GM12878 (cell line): ENCODE data around the gene BTBD19. TPM values are rescaled to one million over a fixed set of nuclear protein-coding genes. Genes with fewer than 3 reads are reported as not detected.

Experiments
- ATAC-seq: fragments of 200-7000 bp; cut with Tn5 transposase; 3 replicates; pipeline ENCODE4 v1.9.1; 2020; ENCODE audit warnings: mild to moderate bottlenecking, moderate library complexity
- BruUV-seq: library from RNA; stranded (reverse); fragments of 400-500 nt; replicated peaks from 2 replicates; lab custom pipeline; 2021; lab: Mats Ljungman, UMichigan
- CTCF ChIA-PET: fragments of 300-600 bp; sonication (Branson Sonifier 250); formaldehyde crosslinking; extraction: SDS; loops from one replicate; lab custom pipeline; 2021; ENCODE audit warnings: inconsistent platforms; lab: Yijun Ruan, JAX
- POLR2A ChIA-PET: fragments of 350-600 bp; formaldehyde crosslinking; extraction: SDS; loops from one replicate; lab custom pipeline; 2021; ENCODE audit warnings: inconsistent platforms; lab: Charles Lee
- RAD21 ChIA-PET: fragments of 300-600 bp; sonication (Branson Sonifier 250); formaldehyde crosslinking; loops from one replicate; lab custom pipeline; 2023; ENCODE audit warnings: antibody characterized with exemption; ENCODE audit not compliant: unreplicated experiment; lab: Charles Lee
- SMC1A ChIA-PET: fragments of 300-600 bp; sonication (Branson Sonifier 250); formaldehyde crosslinking; loops from one replicate; lab custom pipeline; 2023; ENCODE audit not compliant: unreplicated experiment, uncharacterized antibody; lab: Charles Lee
- DNase-seq: peaks from one replicate; pipeline ENCODE4 v3.0.0-alpha.2; 2011; ENCODE audit warnings: low read depth, low spot score
- FAIRE-seq: peaks from 3 replicates; lab custom pipeline; 2011; peaks lifted over from hg19 to GRCh38; lab: Jason Lieb, UNC
- H2AFZ ChIP-seq: 2 replicates; pipeline ENCODE4 v1.6.0; 2011; ENCODE audit warnings: low read depth, low read length, control low read depth; ENCODE audit not compliant: control insufficient read depth
- H3K27ac ChIP-seq: 2 replicates; pipeline ENCODE4 v1.5.1; 2011; ENCODE audit warnings: control low read depth; ENCODE audit not compliant: control insufficient read depth, insufficient read depth
- H3K27me3 ChIP-seq, 2 experiments: replicated peaks in 1 of 2; 2 replicates each; pipeline versions ENCODE4 v1.6.0 to v1.6.1; 2011; ENCODE audit warnings: low read length in 1 of 2; ENCODE audit not compliant: control insufficient read depth in 2 of 2, insufficient read depth in 2 of 2
- H3K36me3 ChIP-seq, 2 experiments: 2 replicates each; pipeline ENCODE4 v1.5.1; 2011; ENCODE audit warnings: low read length in 1 of 2; ENCODE audit not compliant: control insufficient read depth in 2 of 2, insufficient read depth in 2 of 2
- H3K4me1 ChIP-seq: 2 replicates; pipeline ENCODE4 v1.6.1; 2011; ENCODE audit warnings: mild to moderate bottlenecking, low read length, moderate library complexity, mixed read lengths; ENCODE audit not compliant: control insufficient read depth, insufficient read depth
- H3K4me2 ChIP-seq: 2 replicates; pipeline ENCODE4 v1.6.0; 2011; ENCODE audit warnings: control low read depth; ENCODE audit not compliant: control insufficient read depth, insufficient read depth
- H3K4me3 ChIP-seq: fragments of 200-600 bp; sonication (generic); 2 replicates; pipeline ENCODE4 v1.5.1; 2016
- H3K79me2 ChIP-seq: 2 replicates; pipeline ENCODE4 v1.6.0; 2011; ENCODE audit warnings: low read length; ENCODE audit not compliant: control insufficient read depth, insufficient read depth
- H3K9ac ChIP-seq: 2 replicates; pipeline ENCODE4 v1.8.0; 2011; ENCODE audit warnings: low read length, control low read depth, mixed read lengths; ENCODE audit not compliant: control insufficient read depth, insufficient read depth
- H3K9me3 ChIP-seq: replicated peaks from 3 replicates; pipeline ENCODE4 v1.5.1; 2011; ENCODE audit warnings: mild to moderate bottlenecking, low read length; ENCODE audit not compliant: control insufficient read depth, insufficient read depth
- H4K20me1 ChIP-seq: 2 replicates; pipeline ENCODE4 v1.6.0; 2011; ENCODE audit not compliant: control insufficient read depth, insufficient read depth
- ATF2 ChIP-seq: IDR thresholded peaks from 2 replicates; pipeline ENCODE4 v1.6.1; 2012; ENCODE audit warnings: low read length, inconsistent platforms
- BHLHE40 ChIP-seq, 2 experiments: fragments of 450-650 bp in 1 of 2; IDR thresholded peaks; 2 replicates each; pipeline ENCODE4 v1.6.1; 2011 to 2017; ENCODE audit warnings: low read depth in 2 of 2, borderline replicate concordance in 1 of 2, improper control_type of control experiment in 1 of 2, low read length in 1 of 2, mild to moderate bottlenecking in 1 of 2
- BMI1 ChIP-seq: fragments of 450-650 bp; IDR thresholded peaks from 2 replicates; pipeline ENCODE4 v1.6.1; 2016; ENCODE audit warnings: mild to moderate bottlenecking, moderate library complexity, borderline replicate concordance
- CREB1 ChIP-seq: IDR thresholded peaks from 2 replicates; pipeline ENCODE4 v1.6.1; 2012; ENCODE audit warnings: low read depth, mild to moderate bottlenecking, inconsistent platforms
- EGR1 ChIP-seq, 2 experiments: IDR thresholded peaks; 1 replicate in 1 of 2; 2 replicates in 1 of 2; pipeline ENCODE4 v1.6.1; 2011 to 2012; ENCODE audit warnings: low read depth in 2 of 2, low read length in 2 of 2, borderline replicate concordance in 1 of 2, mild to moderate bottlenecking in 1 of 2, moderate library complexity in 1 of 2
- NR2C2 ChIP-seq: IDR thresholded peaks from 2 replicates; pipeline ENCODE4 v1.6.1; 2011; ENCODE audit warnings: borderline replicate concordance, low read depth; ENCODE audit not compliant: control insufficient read depth, insufficient read length
- PAX5 ChIP-seq: IDR thresholded peaks from 2 replicates; pipeline ENCODE4 v1.6.1; 2011; ENCODE audit warnings: low read depth, low read length, borderline replicate concordance
- PAX8 ChIP-seq: fragments of 450-650 bp; IDR thresholded peaks from 2 replicates; pipeline ENCODE4 v1.6.1; 2017; ENCODE audit warnings: mild to moderate bottlenecking, moderate library complexity
- RB1 ChIP-seq: fragments of 450-650 bp; formaldehyde crosslinking; IDR thresholded peaks from 2 replicates; pipeline ENCODE4 v1.6.1; 2017; ENCODE audit warnings: mild to moderate bottlenecking, borderline replicate concordance
- WGBS: methylation state at CpG from one replicate; pipeline ENCODE4 v1.1.6; 2016; ENCODE audit warnings: low lambda C conversion rate; ENCODE audit not compliant: insufficient replicate concordance, insufficient coverage; ENCODE audit errors: missing lambda C conversion rate; 5-methylcytosine and 5-hydroxymethylcytosine counted together
- in situ Hi-C: fragments of 300-500 bp; cut with MboI; formaldehyde crosslinking; loops from 9 replicates; pipeline ENCODE4 v1.14.3; 2018; ENCODE audit warnings: mixed read lengths
- intact Hi-C: fragments of 100-400 bp; cut with micrococcal nuclease; formaldehyde crosslinking; loops from one replicate; pipeline ENCODE4 v1.14.2; 2022; ENCODE audit not compliant: unreplicated experiment
- polyA plus RNA-seq, 11 experiments: library from polyadenylated mRNA; depleted of rRNA in 4 of 11; unstranded in 6 of 11; stranded (reverse) in 5 of 11; fragments of >200 nt; fragmentation: Nextera tagmentation in 4 of 11; fragmentation: Illumina TruSeq in 1 of 11; extraction: Ambion mirVana in 4 of 11; extraction: Trizol in 1 of 11; gene quantifications; 1 replicate in 1 of 11; 2 replicates in 10 of 11; pipeline versions ENCODE4 v1.2.1 to v1.2.3, GENCODE V29; 2011 to 2016; ENCODE audit warnings: inconsistent platforms in 2 of 11, missing spikeins in 2 of 11, low read depth in 1 of 11
- total RNA-seq, 4 experiments: library from RNA; depleted of rRNA in 3 of 4; stranded (reverse); fragments of >200 nt in 3 of 4; fragmentation: Illumina TruSeq in 1 of 4; extraction: Trizol in 1 of 4; gene quantifications; 2 replicates each; pipeline versions ENCODE4 v1.2.1 to v1.2.3, GENCODE V29; 2013 to 2021
- TF ChIP-seq, protein P1 (sequence below): fragments of 450-650 bp; formaldehyde crosslinking; IDR thresholded peaks from 2 replicates; pipeline ENCODE4 v1.4.0; 2020; ENCODE audit warnings: mild to moderate bottlenecking, moderate library complexity
- TF ChIP-seq, protein P2 (sequence below): IDR thresholded peaks from 2 replicates; pipeline ENCODE4 v1.6.1; 2011; ENCODE audit warnings: mild to moderate bottlenecking, low read depth, low read length, moderate library complexity; ENCODE audit not compliant: insufficient replicate concordance
- TF ChIP-seq, protein P3 (sequence below): fragments of 450-650 bp; IDR thresholded peaks from 2 replicates; pipeline ENCODE4 v1.6.1; 2017; ENCODE audit warnings: borderline replicate concordance

The BTBD19 gene
- total and polyA plus RNA-seq, 10 of the 15 experiments (the other 5 are each of a cell fraction or from before 2014, with no cell fraction given), result 0.13 to 2.7 (median 0.42) TPM

GRCh38 chr1:44784094-44785028 is 24.0 kb upstream of the BTBD19 start:
- peak overlapping the region; percentile 79 for H2AFZ ChIP-seq
- no TSS peak for BruUV-seq
- no peaks in the 10 kb centered on the region; the same call in 1 of the 2 replicates for H3K79me2 ChIP-seq
- H3K4me2 ChIP-seq, result peak overlapping the region; percentile 95
- peaks cover 30% of the 10 kb centered on the region for H3K4me1 ChIP-seq
- peak overlapping the region; percentile 69 for H3K9ac ChIP-seq
- FAIRE-seq, result no peak
- peak overlapping the region; percentile 46 for H3K27ac ChIP-seq
- intact Hi-C loops, result no loop called here
- ChIA-PET POLR2A (interaction anchor here (0.6 to 3.0 kb wide), 14 partner anchors 9 to 1074 kb away, joined by 3 to 29 read pairs (median 4); partner anchors contain the start of genes RNU5D-1, RPS8 and UROD), SMC1A (interaction anchor here (0.6 to 2.5 kb wide), 8 partner anchors 8 to 592 kb away, joined by 3 to 9 read pairs (median 4); partner anchors contain the start of genes PLK3 and RNU5D-1), CTCF (interaction anchor here (0.6 to 5.2 kb wide), 22 partner anchors 9 to 1936 kb away, joined by 3 to 40 read pairs (median 4); partner anchors contain the start of genes BTBD19, PLK3, RNU5D-1 and RPS8), RAD21 (interaction anchor here (0.6 to 2.8 kb wide), 10 partner anchors 9 to 339 kb away, joined by 3 to 11 read pairs (median 4); partner anchors contain the start of genes HECTD3, PLK3, RNU5D-1 and RPS8)
- H3K4me3 ChIP-seq, result peak overlapping the region; percentile 63
- in situ Hi-C loops, result no loop called here
- peaks cover 0 to 12% of the 10 kb centered on the region in 2 experiments; a peak in 2 of 4 replicates for H3K36me3 ChIP-seq
- H3K9me3 ChIP-seq, result no peaks in the 10 kb centered on the region
- H4K20me1 ChIP-seq, result no peaks in the 10 kb centered on the region; the same call in 1 of the 2 replicates
- ATAC-seq, result peak; percentile 51
- 17% methylated on average over 64 of the region's 71 CpGs for WGBS
- H3K27me3 ChIP-seq, result no peaks in the 10 kb centered on the region
- no peak for DNase-seq
- no peak for TF ChIP-seq NR2C2
- no peak for TF ChIP-seq PAX5
- TF ChIP-seq ATF2, result no peak
- TF ChIP-seq, protein P1, sequence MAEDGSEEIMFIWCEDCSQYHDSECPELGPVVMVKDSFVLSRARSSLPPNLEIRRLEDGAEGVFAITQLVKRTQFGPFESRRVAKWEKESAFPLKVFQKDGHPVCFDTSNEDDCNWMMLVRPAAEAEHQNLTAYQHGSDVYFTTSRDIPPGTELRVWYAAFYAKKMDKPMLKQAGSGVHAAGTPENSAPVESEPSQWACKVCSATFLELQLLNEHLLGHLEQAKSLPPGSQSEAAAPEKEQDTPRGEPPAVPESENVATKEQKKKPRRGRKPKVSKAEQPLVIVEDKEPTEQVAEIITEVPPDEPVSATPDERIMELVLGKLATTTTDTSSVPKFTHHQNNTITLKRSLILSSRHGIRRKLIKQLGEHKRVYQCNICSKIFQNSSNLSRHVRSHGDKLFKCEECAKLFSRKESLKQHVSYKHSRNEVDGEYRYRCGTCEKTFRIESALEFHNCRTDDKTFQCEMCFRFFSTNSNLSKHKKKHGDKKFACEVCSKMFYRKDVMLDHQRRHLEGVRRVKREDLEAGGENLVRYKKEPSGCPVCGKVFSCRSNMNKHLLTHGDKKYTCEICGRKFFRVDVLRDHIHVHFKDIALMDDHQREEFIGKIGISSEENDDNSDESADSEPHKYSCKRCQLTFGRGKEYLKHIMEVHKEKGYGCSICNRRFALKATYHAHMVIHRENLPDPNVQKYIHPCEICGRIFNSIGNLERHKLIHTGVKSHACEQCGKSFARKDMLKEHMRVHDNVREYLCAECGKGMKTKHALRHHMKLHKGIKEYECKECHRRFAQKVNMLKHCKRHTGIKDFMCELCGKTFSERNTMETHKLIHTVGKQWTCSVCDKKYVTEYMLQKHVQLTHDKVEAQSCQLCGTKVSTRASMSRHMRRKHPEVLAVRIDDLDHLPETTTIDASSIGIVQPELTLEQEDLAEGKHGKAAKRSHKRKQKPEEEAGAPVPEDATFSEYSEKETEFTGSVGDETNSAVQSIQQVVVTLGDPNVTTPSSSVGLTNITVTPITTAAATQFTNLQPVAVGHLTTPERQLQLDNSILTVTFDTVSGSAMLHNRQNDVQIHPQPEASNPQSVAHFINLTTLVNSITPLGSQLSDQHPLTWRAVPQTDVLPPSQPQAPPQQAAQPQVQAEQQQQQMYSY (CRISPR knock-in tag), result no peak
- peak in 1 of 2 experiments; percentile 42; a peak in 1 of 3 replicates for TF ChIP-seq EGR1 (IDR thresholded peaks at IDR 0.05; ENCODE audit: borderline replicate concordance in 1 of 2, low read depth in 2 of 2, low read length in 2 of 2)
- TF ChIP-seq, protein P2, sequence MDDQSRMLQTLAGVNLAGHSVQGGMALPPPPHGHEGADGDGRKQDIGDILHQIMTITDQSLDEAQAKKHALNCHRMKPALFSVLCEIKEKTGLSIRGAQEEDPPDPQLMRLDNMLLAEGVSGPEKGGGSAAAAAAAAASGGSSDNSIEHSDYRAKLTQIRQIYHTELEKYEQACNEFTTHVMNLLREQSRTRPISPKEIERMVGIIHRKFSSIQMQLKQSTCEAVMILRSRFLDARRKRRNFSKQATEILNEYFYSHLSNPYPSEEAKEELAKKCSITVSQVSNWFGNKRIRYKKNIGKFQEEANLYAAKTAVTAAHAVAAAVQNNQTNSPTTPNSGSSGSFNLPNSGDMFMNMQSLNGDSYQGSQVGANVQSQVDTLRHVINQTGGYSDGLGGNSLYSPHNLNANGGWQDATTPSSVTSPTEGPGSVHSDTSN, result no peak
- TF ChIP-seq, protein P3, sequence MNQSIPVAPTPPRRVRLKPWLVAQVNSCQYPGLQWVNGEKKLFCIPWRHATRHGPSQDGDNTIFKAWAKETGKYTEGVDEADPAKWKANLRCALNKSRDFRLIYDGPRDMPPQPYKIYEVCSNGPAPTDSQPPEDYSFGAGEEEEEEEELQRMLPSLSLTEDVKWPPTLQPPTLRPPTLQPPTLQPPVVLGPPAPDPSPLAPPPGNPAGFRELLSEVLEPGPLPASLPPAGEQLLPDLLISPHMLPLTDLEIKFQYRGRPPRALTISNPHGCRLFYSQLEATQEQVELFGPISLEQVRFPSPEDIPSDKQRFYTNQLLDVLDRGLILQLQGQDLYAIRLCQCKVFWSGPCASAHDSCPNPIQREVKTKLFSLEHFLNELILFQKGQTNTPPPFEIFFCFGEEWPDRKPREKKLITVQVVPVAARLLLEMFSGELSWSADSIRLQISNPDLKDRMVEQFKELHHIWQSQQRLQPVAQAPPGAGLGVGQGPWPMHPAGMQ, result no peak
- TF ChIP-seq PAX8, result no peak
- TF ChIP-seq CREB1, result no peak
- TF ChIP-seq RB1, result peak; percentile 27; the same call in 1 of the 2 replicates
- peak in 1 of 2 experiments; percentile 64; a peak in 2 of 4 replicates for TF ChIP-seq BHLHE40 (IDR thresholded peaks at IDR 0.05; ENCODE audit: borderline replicate concordance in 1 of 2, low read depth in 2 of 2, low read length in 1 of 2)
- no peak for TF ChIP-seq BMI1
